ENCODE data around the gene ARFGAP1.

The ARFGAP1 gene

DNA sequence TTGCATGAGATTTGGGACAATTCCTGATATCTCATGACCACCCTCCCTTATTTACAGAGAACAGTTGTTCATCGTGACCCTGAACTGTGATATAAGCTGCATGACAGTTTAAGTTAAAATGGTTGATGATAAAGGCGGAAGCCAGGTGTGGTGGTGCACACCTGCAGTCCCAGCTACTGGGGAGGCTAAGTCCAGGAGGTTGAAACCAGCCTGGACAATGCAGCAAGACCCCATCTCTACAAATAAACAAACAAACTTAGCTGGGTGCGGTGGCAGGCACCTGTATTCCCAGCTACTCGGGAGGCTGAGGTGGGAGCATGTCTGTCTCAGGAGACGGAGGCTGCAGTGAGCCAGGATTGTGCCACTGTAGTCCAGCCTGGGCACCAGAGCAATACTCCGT lies 44.4 kb downstream of the ARFGAP1 start:
- TF ChIP-seq, protein P1, sequence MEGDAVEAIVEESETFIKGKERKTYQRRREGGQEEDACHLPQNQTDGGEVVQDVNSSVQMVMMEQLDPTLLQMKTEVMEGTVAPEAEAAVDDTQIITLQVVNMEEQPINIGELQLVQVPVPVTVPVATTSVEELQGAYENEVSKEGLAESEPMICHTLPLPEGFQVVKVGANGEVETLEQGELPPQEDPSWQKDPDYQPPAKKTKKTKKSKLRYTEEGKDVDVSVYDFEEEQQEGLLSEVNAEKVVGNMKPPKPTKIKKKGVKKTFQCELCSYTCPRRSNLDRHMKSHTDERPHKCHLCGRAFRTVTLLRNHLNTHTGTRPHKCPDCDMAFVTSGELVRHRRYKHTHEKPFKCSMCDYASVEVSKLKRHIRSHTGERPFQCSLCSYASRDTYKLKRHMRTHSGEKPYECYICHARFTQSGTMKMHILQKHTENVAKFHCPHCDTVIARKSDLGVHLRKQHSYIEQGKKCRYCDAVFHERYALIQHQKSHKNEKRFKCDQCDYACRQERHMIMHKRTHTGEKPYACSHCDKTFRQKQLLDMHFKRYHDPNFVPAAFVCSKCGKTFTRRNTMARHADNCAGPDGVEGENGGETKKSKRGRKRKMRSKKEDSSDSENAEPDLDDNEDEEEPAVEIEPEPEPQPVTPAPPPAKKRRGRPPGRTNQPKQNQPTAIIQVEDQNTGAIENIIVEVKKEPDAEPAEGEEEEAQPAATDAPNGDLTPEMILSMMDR (IDR thresholded peaks at IDR 0.05; ENCODE audit: low read depth, low read length, missing control alignments): no peak
- no peak overlapping the region for H3K4me3 ChIP-seq (ENCODE audit: low read depth, low read length)
- in situ Hi-C loops (cut with HindIII; ENCODE audit: low sequenced_read_pairs): no loop called here
- DNase-seq (ENCODE audit: low read depth): no peak

DNA sequence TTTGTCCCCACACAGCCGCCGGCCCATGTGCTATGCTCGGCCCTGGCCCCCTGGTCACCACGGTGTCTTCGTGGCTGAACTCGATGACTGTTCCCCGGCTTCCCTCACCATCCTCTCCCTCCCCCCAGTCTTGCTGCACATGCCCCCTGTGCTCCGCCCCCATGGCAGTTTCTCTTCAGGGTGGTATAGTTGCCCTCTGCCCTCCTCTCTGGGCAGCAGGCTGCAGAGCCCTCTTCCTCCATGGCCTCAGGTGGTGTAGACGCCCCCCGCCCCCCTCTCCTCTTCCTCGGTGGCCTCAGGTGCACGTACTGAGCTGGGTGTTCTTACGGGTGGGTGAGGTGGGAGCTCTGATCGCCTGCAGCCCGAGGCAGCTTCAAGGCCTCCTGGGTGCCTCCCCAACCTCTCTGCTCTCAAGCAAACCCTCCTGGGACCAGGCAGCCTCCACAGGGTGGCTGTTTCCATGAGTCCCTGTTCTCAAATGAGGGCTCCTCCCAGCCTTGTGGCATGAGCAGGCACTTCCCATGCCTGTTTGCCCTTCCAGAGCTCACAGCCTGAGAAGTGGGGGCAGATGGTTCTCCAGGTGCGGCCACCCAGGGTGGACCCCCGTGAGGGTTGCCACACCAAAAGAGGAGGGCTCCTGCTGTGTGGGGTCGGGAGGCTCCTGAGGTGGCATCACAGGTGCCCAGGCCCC lies 45.1 kb downstream of the ARFGAP1 start:
- in situ Hi-C loops (cut with HindIII; ENCODE audit: low sequenced_read_pairs): no loop called here
- H3K4me3 ChIP-seq (ENCODE audit: low read depth, low read length): no peak overlapping the region
- TF ChIP-seq, protein P1 (IDR thresholded peaks at IDR 0.05; ENCODE audit: low read depth, low read length, missing control alignments): no peak
- no peak for DNase-seq (ENCODE audit: low read depth)

DNA sequence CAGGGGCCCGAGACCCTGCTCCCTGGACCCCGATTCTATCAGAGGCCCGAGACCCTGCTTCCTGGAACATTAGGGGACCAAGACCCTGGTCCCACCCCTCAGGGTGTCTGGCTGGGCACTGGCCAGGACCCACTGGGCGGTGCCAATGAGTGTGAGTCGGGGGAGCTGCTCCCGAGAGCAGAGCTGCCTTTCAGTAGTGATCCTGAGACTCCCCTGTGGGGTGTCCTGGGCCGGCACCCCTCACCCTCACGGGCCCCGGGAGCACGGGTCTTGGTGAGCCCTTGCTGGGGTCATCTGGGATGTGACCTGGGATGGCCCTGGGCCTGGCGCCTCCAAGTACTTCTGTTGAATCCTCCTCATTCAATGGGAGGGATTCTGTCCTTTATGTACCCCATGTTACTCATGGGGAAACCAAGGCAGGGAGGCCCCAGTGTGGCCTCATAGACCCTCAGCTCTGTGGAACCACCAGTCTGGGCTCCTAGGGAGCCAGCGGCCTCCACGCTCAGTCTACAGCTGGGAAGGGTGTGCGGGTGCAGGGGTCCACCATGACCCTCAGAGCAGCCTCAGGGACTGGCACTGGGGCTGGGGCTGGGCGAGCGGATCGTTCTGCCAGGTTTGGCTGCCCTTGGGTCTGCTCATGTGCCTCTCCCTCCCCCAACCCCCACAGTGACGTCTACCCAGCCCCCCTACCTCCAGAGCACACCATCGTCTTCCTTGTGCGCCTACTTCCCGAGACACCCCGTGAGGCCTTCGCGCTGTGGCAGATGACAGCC lies 46.0 kb downstream of the ARFGAP1 start:
- TF ChIP-seq, protein P1 (IDR thresholded peaks at IDR 0.05; ENCODE audit: low read depth, low read length, missing control alignments): no peak
- no peak for DNase-seq (ENCODE audit: low read depth)
- in situ Hi-C loops (cut with HindIII; ENCODE audit: low sequenced_read_pairs): no loop called here
- no peak overlapping the region for H3K4me3 ChIP-seq (ENCODE audit: low read depth, low read length)

DNA sequence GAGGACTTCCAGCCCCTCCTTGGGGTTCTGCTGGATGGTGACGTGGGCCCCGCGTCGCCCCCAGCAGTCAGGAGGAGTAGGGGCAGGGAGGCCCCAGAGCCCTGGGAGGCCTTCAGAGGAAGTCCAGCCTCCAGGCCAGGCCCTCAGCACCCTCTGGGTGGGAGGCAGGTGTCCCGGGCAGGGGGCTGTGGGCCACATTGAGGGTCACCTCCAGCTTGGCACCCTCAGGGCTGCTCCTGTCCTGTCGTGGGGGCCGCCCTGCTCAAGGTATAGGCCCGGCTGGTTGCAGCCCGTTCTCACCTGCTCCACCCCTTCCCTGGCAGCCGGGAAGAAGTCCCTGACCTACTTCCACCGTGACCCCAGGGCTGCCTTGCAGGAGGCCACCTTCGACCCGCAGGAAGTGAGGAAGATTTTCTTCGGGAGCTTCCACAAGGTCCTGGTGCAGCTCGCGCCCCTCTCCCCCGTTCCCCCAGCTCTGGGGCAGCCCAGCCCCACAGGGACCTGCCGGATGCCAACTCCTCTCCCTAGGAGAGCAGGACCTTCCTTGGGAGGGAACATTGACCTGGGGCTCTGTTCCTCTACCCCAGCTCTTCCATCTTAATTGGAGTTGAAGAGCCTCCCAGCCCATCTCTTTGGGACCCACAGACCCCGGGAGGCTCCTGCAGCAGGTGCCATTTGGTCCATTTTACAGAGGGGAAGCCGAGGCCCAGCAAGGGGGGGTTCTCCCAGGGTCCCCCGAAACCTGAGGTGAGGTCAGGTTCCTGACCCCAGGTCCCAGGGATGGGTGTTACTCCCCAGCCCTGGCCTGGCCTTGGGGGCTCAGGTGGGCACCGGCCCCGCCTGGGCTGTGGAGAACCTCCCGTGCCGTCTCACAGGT lies 46.8 kb downstream of the ARFGAP1 start:
- H3K4me3 ChIP-seq (ENCODE audit: low read depth, low read length): no peak overlapping the region
- in situ Hi-C loops (cut with HindIII; ENCODE audit: low sequenced_read_pairs): no loop called here
- no peak for DNase-seq (ENCODE audit: low read depth)
- TF ChIP-seq, protein P1 (IDR thresholded peaks at IDR 0.05; ENCODE audit: low read depth, low read length, missing control alignments): no peak

DNA sequence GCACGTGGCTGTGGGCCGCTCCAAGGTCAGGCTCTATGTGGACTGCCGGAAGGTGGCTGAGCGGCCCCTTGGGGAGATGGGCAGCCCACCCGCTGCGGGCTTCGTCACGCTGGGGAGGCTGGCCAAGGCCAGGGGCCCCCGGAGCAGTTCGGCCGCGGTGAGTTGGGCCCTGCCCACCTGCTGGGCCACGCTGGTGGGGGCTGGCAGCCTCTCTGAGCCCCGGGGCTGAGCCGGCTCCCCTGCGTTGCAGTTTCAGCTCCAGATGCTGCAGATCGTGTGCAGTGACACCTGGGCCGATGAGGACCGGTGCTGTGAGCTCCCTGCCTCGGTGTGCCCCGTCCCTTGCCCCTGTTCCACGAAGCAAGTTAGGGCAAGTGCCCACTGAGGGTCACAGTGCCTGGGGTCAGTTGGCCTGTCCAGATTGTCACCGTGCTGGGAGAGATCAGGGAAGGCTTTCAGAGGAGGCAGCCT lies 47.5 kb downstream of the ARFGAP1 start:
- no peak overlapping the region for H3K4me3 ChIP-seq (ENCODE audit: low read depth, low read length)
- TF ChIP-seq, protein P1 (IDR thresholded peaks at IDR 0.05; ENCODE audit: low read depth, low read length, missing control alignments): no peak
- in situ Hi-C loops (cut with HindIII; ENCODE audit: low sequenced_read_pairs): no loop called here
- no peak for DNase-seq (ENCODE audit: low read depth)

DNA sequence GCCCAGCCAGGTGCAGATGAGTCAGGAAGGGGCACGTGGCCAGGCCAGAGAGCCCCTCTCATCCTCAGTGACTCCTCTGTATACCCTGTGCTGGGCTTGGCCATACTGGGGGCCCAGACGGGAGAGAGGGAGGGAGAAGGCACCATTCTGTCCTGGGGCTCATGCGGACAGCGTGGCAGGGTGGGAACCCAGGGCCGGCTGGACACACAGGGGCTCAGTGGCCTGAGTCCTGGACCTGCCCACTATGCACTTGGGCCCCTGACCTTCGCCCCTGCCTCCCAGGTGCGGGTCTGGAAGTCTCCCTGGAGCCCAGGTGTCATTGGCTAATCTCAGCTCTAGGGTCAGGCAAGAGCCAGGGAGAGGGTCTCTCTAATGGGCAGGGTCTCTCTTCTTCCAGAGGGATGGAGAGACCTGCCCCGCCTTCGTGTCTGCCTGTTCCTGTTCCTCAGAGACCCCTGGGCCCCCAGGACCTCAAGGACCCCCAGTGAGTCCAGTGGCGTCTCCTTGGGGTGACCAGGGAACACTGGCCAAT lies 48.1 kb downstream of the ARFGAP1 start:
- no peak for DNase-seq (ENCODE audit: low read depth)
- H3K4me3 ChIP-seq (ENCODE audit: low read depth, low read length): no peak overlapping the region
- in situ Hi-C loops (cut with HindIII; ENCODE audit: low sequenced_read_pairs): no loop called here
- TF ChIP-seq, protein P1 (IDR thresholded peaks at IDR 0.05; ENCODE audit: low read depth, low read length, missing control alignments): no peak
